Gastroesophageal sphincter (tissue), 4 donors: ENCODE results near the gene TLX1. TPM values are rescaled to one million over a fixed set of nuclear protein-coding genes. Genes with fewer than 3 reads are reported as not detected.
A peak's percentile ranks its signal among the peaks of the same experiment; 100 is the strongest.

Experiments used
- ATAC-seq: fragments of 150-250 bp; one replicate; pipeline ENCODE4 v1.9.1; 2016; ENCODE audit warnings: mild to moderate bottlenecking, moderate library complexity
- H3K27ac ChIP-seq, 4 donors: fragments of 200-600 bp; sonication (generic) in 3 of 4; 1 replicate in 3 of 4; 2 replicates in 1 of 4; pipeline ENCODE4 v1.5.1; 2016 to 2019
- H3K27me3 ChIP-seq: fragments of 200-600 bp; sonication (generic); one replicate; pipeline ENCODE4 v1.5.1; 2019
- H3K36me3 ChIP-seq, 2 donors: fragments of 200-600 bp; sonication (generic); one replicate each; pipeline ENCODE4 v1.5.1; 2019; ENCODE audit warnings: control low read depth in 1 of 2
- H3K4me1 ChIP-seq, 3 donors: fragments of 200-600 bp; sonication (generic); 1 replicate in 2 of 3; 2 replicates in 1 of 3; pipeline ENCODE4 v1.5.1; 2016 to 2019; ENCODE audit warnings: control low read depth in 2 of 3
- H3K4me3 ChIP-seq, 2 donors: fragments of 200-600 bp; sonication (generic); one replicate each; pipeline ENCODE4 v1.5.1; 2019; ENCODE audit warnings: mild to moderate bottlenecking in 1 of 2, moderate library complexity in 1 of 2
- H3K9me3 ChIP-seq, 3 donors: fragments of 200-600 bp; sonication (generic); one replicate each; pipeline ENCODE4 v1.5.1; 2017 to 2019; ENCODE audit warnings: control low read depth in 2 of 3
- CTCF ChIP-seq, 4 experiments: fragments of 200-600 bp in 2 of 4; fragments of 450-650 bp in 2 of 4; sonication (generic) in 1 of 4; IDR thresholded peaks; one replicate each; pipeline ENCODE4 v1.5.1; 2017 to 2019; ENCODE audit warnings: antibody characterized with exemption in 4 of 4, mild to moderate bottlenecking in 2 of 4, moderate library complexity in 2 of 4
- EP300 ChIP-seq: sonication (generic); formaldehyde crosslinking; IDR thresholded peaks from one replicate; pipeline ENCODE4 v1.6.1; 2017; ENCODE audit warnings: antibody characterized with exemption, mild to moderate bottlenecking
- POLR2A ChIP-seq, 2 donors: fragments of 450-650 bp; IDR thresholded peaks; one replicate each; pipeline ENCODE4 v1.6.1; 2017; ENCODE audit warnings: antibody characterized with exemption in 2 of 2, mild to moderate bottlenecking in 2 of 2, moderate library complexity in 1 of 2
- POLR2AphosphoS5 ChIP-seq: sonication (generic); formaldehyde crosslinking; IDR thresholded peaks from one replicate; pipeline ENCODE4 v1.6.1; 2017; ENCODE audit warnings: antibody characterized with exemption
- WGBS, 2 donors: methylation state at CpG; one replicate each; pipeline ENCODE4 v1.1.5; 2018; ENCODE audit warnings: low coverage in 1 of 2; 5-methylcytosine and 5-hydroxymethylcytosine counted together
- total RNA-seq, 4 donors: library from RNA; depleted of rRNA; stranded (reverse); fragments of >200 nt; gene quantifications; one replicate each; pipeline ENCODE4 v1.1.0, GENCODE V29; 2016

The TLX1 gene
- total RNA-seq, 4 donors from 2014 or later: not detected

- H3K4me3 ChIP-seq: no peak overlapping the region
- no peak for TF ChIP-seq CTCF (IDR thresholded peaks at IDR 0.05)
- no peak for TF ChIP-seq POLR2AphosphoS5
- TF ChIP-seq POLR2A (IDR thresholded peaks at IDR 0.05): no peak
- no peak for TF ChIP-seq EP300
- no peak for ATAC-seq
- no peaks in the 10 kb centered on the region for H3K36me3 ChIP-seq
- peaks cover 0 to 23% (median 7%) of the 10 kb centered on the region in 3 donors for H3K4me1 ChIP-seq
- 55% methylated on average over 1 of the region's 1 CpG; no CpG with 5 or more reads in 1 of the 2 donors for WGBS, 2 donors
- peaks cover 97% of the 10 kb centered on the region for H3K27me3 ChIP-seq
- no peak overlapping the region for H3K27ac ChIP-seq
- no peaks in the 10 kb centered on the region for H3K9me3 ChIP-seq
These were observed 13.1 kb upstream of the TLX1 start for GRCh38 chr10:101118031-101118430.

- Histone ChIP-seq H3K27ac (no peak overlapping the region), H3K4me1 (peaks cover 0 to 32% (median 14%) of the 10 kb centered on the region in 3 donors), H3K27me3 (peaks cover 98% of the 10 kb centered on the region), H3K36me3 (no peaks in the 10 kb centered on the region), H3K9me3 (no peaks in the 10 kb centered on the region), H3K4me3 (peak overlapping the region in 1 of 2 donors; percentile 54)
- no CpG with 5 or more reads among the region's 2 CpGs for WGBS, 2 donors
- no peak for ATAC-seq
- no peak for TF ChIP-seq POLR2A (IDR thresholded peaks at IDR 0.05)
These were observed 10.6 kb upstream of the TLX1 start for GRCh38 chr10:101120520-101120883.

- H3K4me3 ChIP-seq: peak overlapping the region; percentile 28 to 54
- peaks cover 0 to 32% (median 14%) of the 10 kb centered on the region in 3 donors for H3K4me1 ChIP-seq
- H3K27me3 ChIP-seq: peaks cover 98% of the 10 kb centered on the region
- WGBS, 2 donors: 13 to 14% methylated on average over 12 to 33 of the region's 41 CpGs
- H3K9me3 ChIP-seq: no peaks in the 10 kb centered on the region
- no peak for ATAC-seq
- H3K36me3 ChIP-seq: no peaks in the 10 kb centered on the region
- no peak overlapping the region for H3K27ac ChIP-seq
- TF ChIP-seq POLR2AphosphoS5 (no peak), POLR2A (IDR thresholded peaks at IDR 0.05) (no peak), CTCF (IDR thresholded peaks at IDR 0.05) (no peak), EP300 (no peak)
These were observed 10.0 kb upstream of the TLX1 start for GRCh38 chr10:101120884-101121653.

DNA sequence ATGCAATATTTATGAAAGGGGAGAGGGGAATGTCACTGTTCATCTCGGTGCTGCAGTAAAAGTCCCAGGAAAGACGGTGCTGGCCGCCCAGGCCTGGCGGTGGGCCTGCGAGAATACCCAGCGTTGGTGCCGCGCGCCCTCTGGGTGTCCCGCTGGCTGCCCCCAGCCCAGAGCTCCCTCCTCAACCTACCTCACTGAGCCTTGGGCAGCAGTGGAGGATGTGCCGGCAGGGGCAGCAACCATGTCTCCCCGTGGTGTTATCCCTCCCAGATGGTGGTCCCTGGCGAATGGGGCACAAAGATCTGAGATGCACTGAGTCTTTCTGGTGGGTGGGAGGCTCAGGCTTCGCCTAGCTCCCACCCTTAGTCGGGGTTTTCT, 9.5 kb upstream of the TLX1 start:
- Histone ChIP-seq H3K36me3 (no peaks in the 10 kb centered on the region), H3K27ac (no peak overlapping the region), H3K27me3 (peaks cover 98% of the 10 kb centered on the region), H3K4me3 (peak overlapping the region in 1 of 2 donors; percentile 54), H3K4me1 (peaks cover 0 to 32% (median 14%) of the 10 kb centered on the region in 3 donors), H3K9me3 (no peaks in the 10 kb centered on the region)
- TF ChIP-seq EP300 (no peak), CTCF (IDR thresholded peaks at IDR 0.05) (no peak), POLR2A (IDR thresholded peaks at IDR 0.05) (no peak), POLR2AphosphoS5 (no peak)
- 4 to 7% methylated on average over 6 to 8 of the region's 15 CpGs for WGBS, 2 donors
- ATAC-seq: no peak

GRCh38 chr10:101122270-101123084, 8.6 kb upstream of the TLX1 start:
- peaks cover 99% of the 10 kb centered on the region for H3K27me3 ChIP-seq
- 30 to 32% methylated on average over 6 to 7 of the region's 16 CpGs for WGBS, 2 donors
- H3K4me3 ChIP-seq: no peak overlapping the region
- H3K4me1 ChIP-seq: peaks cover 0 to 32% (median 14%) of the 10 kb centered on the region in 3 donors
- no peaks in the 10 kb centered on the region for H3K9me3 ChIP-seq
- TF ChIP-seq EP300 (no peak), CTCF (IDR thresholded peaks at IDR 0.05) (no peak), POLR2AphosphoS5 (no peak), POLR2A (IDR thresholded peaks at IDR 0.05) (no peak)
- no peak overlapping the region for H3K27ac ChIP-seq
- no peaks in the 10 kb centered on the region for H3K36me3 ChIP-seq
- ATAC-seq: no peak
